HepG2 (cell line): ENCODE measurements around the gene ZNF507. TPM values are rescaled to one million over a fixed set of nuclear protein-coding genes. Genes with fewer than 3 reads are reported as not detected.

Source experiments
- ATAC-seq: fragments of 200-7000 bp; cut with Tn5 transposase; 3 replicates; pipeline ENCODE4 v1.9.1; 2020; ENCODE audit warnings: mild to moderate bottlenecking, moderate library complexity
- BruUV-seq: library from RNA; stranded (reverse); fragments of 400-500 nt; replicated peaks from 2 replicates; lab custom pipeline; 2021; lab: Mats Ljungman, UMichigan
- CTCF ChIA-PET: fragments of 300-600 bp; formaldehyde crosslinking; extraction: SDS; loops from one replicate; lab custom pipeline; 2021; ENCODE audit warnings: low total read pairs, inconsistent platforms, low intra/inter-chr PET ratio; lab: Yijun Ruan, JAX
- POLR2A ChIA-PET: fragments of 350-600 bp; sonication (Branson Sonifier 250); formaldehyde crosslinking; loops from one replicate; lab custom pipeline; 2020; ENCODE audit warnings: antibody characterized with exemption, inconsistent platforms; lab: Yijun Ruan, JAX
- DNase-seq: peaks from one replicate; pipeline ENCODE4 v3.0.0-alpha.2; 2015; ENCODE audit warnings: low spot score
- FAIRE-seq: peaks from 3 replicates; lab custom pipeline; 2011; peaks lifted over from hg19 to GRCh38; lab: Jason Lieb, UNC
- H2AFZ ChIP-seq: one replicate; pipeline ENCODE4 v1.6.1; 2011; ENCODE audit warnings: low read length, inconsistent platforms
- H3K27ac ChIP-seq: fragments of 300-600 bp; 3 replicates; pipeline ENCODE4 v1.8.0; 2011; ENCODE audit warnings: mixed run types, mild to moderate bottlenecking, mixed read lengths, low read length, inconsistent platforms; ENCODE audit not compliant: insufficient read depth; ENCODE audit errors: extremely low read length
- H3K27me3 ChIP-seq, 2 experiments: fragments of 200-600 bp in 1 of 2; 2 replicates in 1 of 2; 3 replicates in 1 of 2; pipeline versions ENCODE4 v1.6.0 to v1.8.0; 2011; ENCODE audit warnings: low read length in 2 of 2, mild to moderate bottlenecking in 2 of 2, moderate library complexity in 2 of 2, inconsistent platforms in 1 of 2; ENCODE audit not compliant: insufficient read depth in 2 of 2, control insufficient read depth in 1 of 2
- H3K36me3 ChIP-seq, 2 experiments: fragments of 200-600 bp in 1 of 2; replicated peaks in 1 of 2; 2 replicates in 1 of 2; 3 replicates in 1 of 2; pipeline versions ENCODE4 v1.5.1 to v1.8.0; 2011; ENCODE audit warnings: low read length in 2 of 2, inconsistent platforms in 1 of 2; ENCODE audit not compliant: insufficient read depth in 2 of 2, control insufficient read depth in 1 of 2
- H3K4me1 ChIP-seq: 2 replicates; pipeline ENCODE4 v1.5.1; 2012; ENCODE audit warnings: low read length, inconsistent platforms; ENCODE audit not compliant: insufficient read depth
- H3K4me2 ChIP-seq: 2 replicates; pipeline ENCODE4 v1.6.0; 2011; ENCODE audit warnings: low read depth, low read length, inconsistent platforms
- H3K4me3 ChIP-seq, 3 experiments: fragments of 200-600 bp in 1 of 3; sonication (generic), shearing (Covaris generic) in 1 of 3; replicated peaks in 1 of 3; 2 replicates each; pipeline ENCODE4 v1.5.1; 2011 to 2016; ENCODE audit warnings: low read length in 3 of 3, inconsistent platforms in 2 of 3, low read depth in 2 of 3, mild to moderate bottlenecking in 2 of 3, control low read depth in 1 of 3, mixed read lengths in 1 of 3; ENCODE audit not compliant: insufficient read depth in 1 of 3
- H3K79me2 ChIP-seq: one replicate; pipeline ENCODE4 v1.6.1; 2011; ENCODE audit warnings: low read length, inconsistent platforms; ENCODE audit not compliant: insufficient read depth
- H3K9ac ChIP-seq: 2 replicates; pipeline ENCODE4 v1.6.0; 2011; ENCODE audit warnings: mild to moderate bottlenecking, low read depth, low read length, inconsistent platforms; ENCODE audit not compliant: insufficient read depth
- H3K9me3 ChIP-seq: 2 replicates; pipeline ENCODE4 v1.5.1; 2012; ENCODE audit warnings: mild to moderate bottlenecking, low read length
- H4K20me1 ChIP-seq: 2 replicates; pipeline ENCODE4 v1.6.0; 2011; ENCODE audit warnings: inconsistent platforms, mild to moderate bottlenecking, low read length, moderate library complexity; ENCODE audit not compliant: insufficient read depth
- HCFC1 ChIP-seq: fragments of 150-350 bp; IDR thresholded peaks from 2 replicates; pipeline ENCODE4 v1.6.1; 2014; ENCODE audit warnings: low read depth, low read length
- IKZF1 ChIP-seq: fragments of 450-650 bp; IDR thresholded peaks from 2 replicates; pipeline ENCODE4 v1.7.1; 2016
- RFX5 ChIP-seq: IDR thresholded peaks from 2 replicates; pipeline ENCODE4 v1.6.1; 2011; ENCODE audit warnings: low read depth, low read length, improper control_type of control experiment
- SAP130 ChIP-seq: IDR thresholded peaks from 2 replicates; pipeline ENCODE4 v1.6.1; 2016; ENCODE audit warnings: low read depth
- STAG1 ChIP-seq: sonication (generic); formaldehyde crosslinking; IDR thresholded peaks from 2 replicates; pipeline ENCODE4 v1.4.0; 2020; ENCODE audit warnings: missing genetic modification reagents
- WGBS: methylation state at CpG from one replicate; pipeline ENCODE4 v1.1.6; 2017; ENCODE audit warnings: low lambda C conversion rate; 5-methylcytosine and 5-hydroxymethylcytosine counted together
- in situ Hi-C: cut with HindIII; loops from 2 replicates; pipeline ENCODE4 v1.10.0; 2017; ENCODE audit warnings: low pct_unique_long_range_greater_than_20kb; ENCODE audit not compliant: extremely low pct_ligation_motif_present
- intact Hi-C: fragments of 100-400 bp; cut with micrococcal nuclease; formaldehyde crosslinking; loops from one replicate; pipeline ENCODE4 v1.10.0; 2022; ENCODE audit not compliant: unreplicated experiment
- polyA plus RNA-seq, 8 experiments: library from polyadenylated mRNA; depleted of rRNA in 3 of 8; stranded (reverse) in 7 of 8; unstranded in 1 of 8; fragments of >200 nt; fragmentation: Illumina TruSeq in 4 of 8; extraction: Trizol in 4 of 8; gene quantifications; 2 replicates each; pipeline versions ENCODE4 v1.2.1 to v1.2.3, GENCODE V29; 2011 to 2016; ENCODE audit warnings: low read depth in 4 of 8, missing spikeins in 1 of 8, mixed read lengths in 1 of 8; ENCODE audit not compliant: insufficient read depth in 1 of 8
- total RNA-seq, 5 experiments: library from RNA; depleted of rRNA; stranded (reverse); fragments of >200 nt; fragmentation: Illumina TruSeq; extraction: Trizol; gene quantifications; 2 replicates each; pipeline ENCODE4 v1.2.3, GENCODE V29; 2016; ENCODE audit warnings: low read depth in 1 of 5
- TF ChIP-seq, protein P1 (sequence below): sonication (generic); formaldehyde crosslinking; IDR thresholded peaks from one replicate; pipeline ENCODE4 v1.5.1; 2020; ENCODE audit warnings: mild to moderate bottlenecking, missing genetic modification reagents; ENCODE audit errors: not compliant biosample characterization
- TF ChIP-seq, protein P2 (sequence below): sonication (generic); formaldehyde crosslinking; IDR thresholded peaks from 2 replicates; pipeline ENCODE4 v1.4.0; 2020; ENCODE audit warnings: missing genetic modification reagents

Gene ZNF507
- total and polyA plus RNA-seq, 2 of the 13 experiments (the other 11 are each of a cell fraction or from before 2014, with no cell fraction given): 7.3 to 10.9 TPM

DNA sequence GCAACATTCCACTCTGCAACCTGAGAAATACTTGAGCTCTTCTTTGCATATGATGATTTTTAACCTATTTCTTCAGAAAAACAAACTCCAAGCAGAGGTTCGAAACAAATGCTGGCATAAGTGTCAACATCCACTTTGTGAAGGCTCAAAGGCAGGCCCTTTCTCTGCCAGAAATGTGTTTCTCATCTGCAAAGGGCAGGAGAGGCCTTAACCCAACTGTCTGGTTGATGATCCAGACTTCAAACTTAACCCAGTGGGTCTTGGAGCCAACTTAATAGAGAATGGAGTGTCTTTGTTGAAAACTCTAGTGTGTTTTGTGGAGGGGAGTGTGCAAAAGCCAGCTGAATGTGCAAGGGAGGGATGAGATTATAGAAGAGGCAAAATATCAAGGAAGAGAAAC is 28.3 kb upstream of the ZNF507 start (continued):
- TF ChIP-seq, protein P1, sequence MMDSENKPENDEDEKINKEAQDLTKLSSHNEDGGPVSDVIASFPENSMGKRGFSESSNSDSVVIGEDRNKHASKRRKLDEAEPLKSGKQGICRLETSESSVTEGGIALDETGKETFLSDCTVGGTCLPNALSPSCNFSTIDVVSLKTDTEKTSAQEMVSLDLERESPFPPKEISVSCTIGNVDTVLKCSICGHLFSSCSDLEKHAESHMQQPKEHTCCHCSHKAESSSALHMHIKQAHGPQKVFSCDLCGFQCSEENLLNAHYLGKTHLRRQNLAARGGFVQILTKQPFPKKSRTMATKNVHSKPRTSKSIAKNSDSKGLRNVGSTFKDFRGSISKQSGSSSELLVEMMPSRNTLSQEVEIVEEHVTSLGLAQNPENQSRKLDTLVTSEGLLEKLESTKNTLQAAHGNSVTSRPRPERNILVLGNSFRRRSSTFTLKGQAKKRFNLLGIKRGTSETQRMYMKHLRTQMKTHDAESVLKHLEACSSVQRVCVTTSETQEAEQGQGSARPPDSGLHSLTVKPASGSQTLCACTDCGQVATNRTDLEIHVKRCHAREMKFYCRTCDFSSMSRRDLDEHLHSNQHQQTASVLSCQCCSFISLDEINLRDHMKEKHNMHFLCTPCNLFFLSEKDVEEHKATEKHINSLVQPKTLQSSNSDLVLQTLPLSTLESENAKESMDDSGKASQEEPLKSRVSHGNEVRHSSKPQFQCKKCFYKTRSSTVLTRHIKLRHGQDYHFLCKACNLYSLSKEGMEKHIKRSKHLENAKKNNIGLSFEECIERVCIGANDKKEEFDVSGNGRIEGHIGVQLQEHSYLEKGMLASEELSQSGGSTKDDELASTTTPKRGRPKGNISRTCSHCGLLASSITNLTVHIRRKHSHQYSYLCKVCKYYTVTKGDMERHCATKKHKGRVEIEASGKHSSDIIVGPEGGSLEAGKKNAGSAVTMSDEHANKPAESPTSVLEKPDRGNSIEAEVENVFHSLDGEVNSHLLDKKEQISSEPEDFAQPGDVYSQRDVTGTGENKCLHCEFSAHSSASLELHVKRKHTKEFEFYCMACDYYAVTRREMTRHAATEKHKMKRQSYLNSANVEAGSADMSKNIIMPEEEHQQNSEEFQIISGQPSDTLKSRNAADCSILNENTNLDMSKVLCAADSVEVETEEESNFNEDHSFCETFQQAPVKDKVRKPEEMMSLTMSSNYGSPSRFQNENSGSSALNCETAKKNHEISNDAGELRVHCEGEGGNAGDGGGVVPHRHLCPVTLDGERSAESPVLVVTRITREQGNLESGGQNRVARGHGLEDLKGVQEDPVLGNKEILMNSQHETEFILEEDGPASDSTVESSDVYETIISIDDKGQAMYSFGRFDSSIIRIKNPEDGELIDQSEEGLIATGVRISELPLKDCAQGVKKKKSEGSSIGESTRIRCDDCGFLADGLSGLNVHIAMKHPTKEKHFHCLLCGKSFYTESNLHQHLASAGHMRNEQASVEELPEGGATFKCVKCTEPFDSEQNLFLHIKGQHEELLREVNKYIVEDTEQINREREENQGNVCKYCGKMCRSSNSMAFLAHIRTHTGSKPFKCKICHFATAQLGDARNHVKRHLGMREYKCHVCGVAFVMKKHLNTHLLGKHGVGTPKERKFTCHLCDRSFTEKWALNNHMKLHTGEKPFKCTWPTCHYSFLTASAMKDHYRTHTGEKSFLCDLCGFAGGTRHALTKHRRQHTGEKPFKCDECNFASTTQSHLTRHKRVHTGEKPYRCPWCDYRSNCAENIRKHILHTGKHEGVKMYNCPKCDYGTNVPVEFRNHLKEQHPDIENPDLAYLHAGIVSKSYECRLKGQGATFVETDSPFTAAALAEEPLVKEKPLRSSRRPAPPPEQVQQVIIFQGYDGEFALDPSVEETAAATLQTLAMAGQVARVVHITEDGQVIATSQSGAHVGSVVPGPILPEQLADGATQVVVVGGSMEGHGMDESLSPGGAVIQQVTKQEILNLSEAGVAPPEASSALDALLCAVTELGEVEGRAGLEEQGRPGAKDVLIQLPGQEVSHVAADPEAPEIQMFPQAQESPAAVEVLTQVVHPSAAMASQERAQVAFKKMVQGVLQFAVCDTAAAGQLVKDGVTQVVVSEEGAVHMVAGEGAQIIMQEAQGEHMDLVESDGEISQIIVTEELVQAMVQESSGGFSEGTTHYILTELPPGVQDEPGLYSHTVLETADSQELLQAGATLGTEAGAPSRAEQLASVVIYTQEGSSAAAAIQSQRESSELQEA (CRISPR knock-in tag): no peak

DNA sequence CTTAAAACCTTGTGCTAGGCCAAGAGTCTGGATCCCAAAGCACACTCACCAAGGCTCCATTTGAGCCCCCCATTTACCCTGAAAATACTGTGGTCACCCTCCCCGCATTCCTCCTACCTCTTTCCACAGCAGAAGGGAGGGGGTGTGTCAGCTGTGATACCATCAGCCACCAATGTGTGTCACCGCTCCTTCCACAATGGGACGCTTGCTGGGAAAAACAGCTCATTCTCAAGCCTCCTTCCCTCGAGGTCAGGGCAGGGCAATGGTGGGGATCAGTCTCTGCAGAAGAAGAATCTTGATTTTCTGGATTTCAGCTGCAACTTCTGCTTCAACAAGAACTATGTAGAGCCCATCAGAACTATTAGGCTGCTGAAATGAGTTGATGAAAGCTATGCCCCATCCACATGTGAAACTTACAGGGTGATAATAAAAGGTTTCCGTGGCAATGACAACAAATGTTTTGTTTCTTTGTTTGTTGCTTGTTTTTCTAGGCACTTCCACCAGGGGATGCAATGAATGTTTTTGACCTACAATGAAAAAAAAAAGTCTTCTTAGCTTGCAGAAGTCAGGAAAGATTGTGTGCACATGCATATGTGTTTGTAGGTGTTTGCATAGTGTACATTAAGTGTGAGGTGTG is 26.4 kb upstream of the ZNF507 start:
- no peak overlapping the region for H3K4me3 ChIP-seq
- no peaks in the 10 kb centered on the region for H3K27me3 ChIP-seq
- H3K27ac ChIP-seq: no peak overlapping the region
- ATAC-seq (peak; percentile 87), FAIRE-seq (peak; percentile 57), DNase-seq (no peak)
- no peaks in the 10 kb centered on the region for H3K79me2 ChIP-seq
- no TSS peak for BruUV-seq
- no peaks in the 10 kb centered on the region for H3K4me1 ChIP-seq
- intact Hi-C loops (loop anchor here (5.0 kb wide), 1 partner anchor 188 kb away; no protein-coding TSS in a partner anchor), in situ Hi-C loops (no loop called here)
- no peak overlapping the region for H2AFZ ChIP-seq
- H3K4me2 ChIP-seq: no peak overlapping the region
- H3K9ac ChIP-seq: no peak overlapping the region
- no peaks in the 10 kb centered on the region for H4K20me1 ChIP-seq
- CTCF ChIA-PET: interaction anchor here (0.8 kb wide), 1 partner anchor 59 kb away, joined by 3 read pairs; no protein-coding TSS in a partner anchor
- no peaks in the 10 kb centered on the region for H3K9me3 ChIP-seq
- WGBS: 6% methylated on average over 5 of the region's 5 CpGs
- H3K36me3 ChIP-seq: no peaks in the 10 kb centered on the region
- POLR2A ChIA-PET: interaction anchor here (0.5 kb wide), 1 partner anchor 18 kb away, joined by 3 read pairs; no protein-coding TSS in a partner anchor
- TF ChIP-seq STAG1 (peak; percentile 46), SAP130 (CRISPR knock-in tag) (0 out of 2 replicates have a peak, but pooled peaks have one; percentile 15), RFX5 (no peak), IKZF1 (no peak), HCFC1 (no peak)
- TF ChIP-seq, protein P2, sequence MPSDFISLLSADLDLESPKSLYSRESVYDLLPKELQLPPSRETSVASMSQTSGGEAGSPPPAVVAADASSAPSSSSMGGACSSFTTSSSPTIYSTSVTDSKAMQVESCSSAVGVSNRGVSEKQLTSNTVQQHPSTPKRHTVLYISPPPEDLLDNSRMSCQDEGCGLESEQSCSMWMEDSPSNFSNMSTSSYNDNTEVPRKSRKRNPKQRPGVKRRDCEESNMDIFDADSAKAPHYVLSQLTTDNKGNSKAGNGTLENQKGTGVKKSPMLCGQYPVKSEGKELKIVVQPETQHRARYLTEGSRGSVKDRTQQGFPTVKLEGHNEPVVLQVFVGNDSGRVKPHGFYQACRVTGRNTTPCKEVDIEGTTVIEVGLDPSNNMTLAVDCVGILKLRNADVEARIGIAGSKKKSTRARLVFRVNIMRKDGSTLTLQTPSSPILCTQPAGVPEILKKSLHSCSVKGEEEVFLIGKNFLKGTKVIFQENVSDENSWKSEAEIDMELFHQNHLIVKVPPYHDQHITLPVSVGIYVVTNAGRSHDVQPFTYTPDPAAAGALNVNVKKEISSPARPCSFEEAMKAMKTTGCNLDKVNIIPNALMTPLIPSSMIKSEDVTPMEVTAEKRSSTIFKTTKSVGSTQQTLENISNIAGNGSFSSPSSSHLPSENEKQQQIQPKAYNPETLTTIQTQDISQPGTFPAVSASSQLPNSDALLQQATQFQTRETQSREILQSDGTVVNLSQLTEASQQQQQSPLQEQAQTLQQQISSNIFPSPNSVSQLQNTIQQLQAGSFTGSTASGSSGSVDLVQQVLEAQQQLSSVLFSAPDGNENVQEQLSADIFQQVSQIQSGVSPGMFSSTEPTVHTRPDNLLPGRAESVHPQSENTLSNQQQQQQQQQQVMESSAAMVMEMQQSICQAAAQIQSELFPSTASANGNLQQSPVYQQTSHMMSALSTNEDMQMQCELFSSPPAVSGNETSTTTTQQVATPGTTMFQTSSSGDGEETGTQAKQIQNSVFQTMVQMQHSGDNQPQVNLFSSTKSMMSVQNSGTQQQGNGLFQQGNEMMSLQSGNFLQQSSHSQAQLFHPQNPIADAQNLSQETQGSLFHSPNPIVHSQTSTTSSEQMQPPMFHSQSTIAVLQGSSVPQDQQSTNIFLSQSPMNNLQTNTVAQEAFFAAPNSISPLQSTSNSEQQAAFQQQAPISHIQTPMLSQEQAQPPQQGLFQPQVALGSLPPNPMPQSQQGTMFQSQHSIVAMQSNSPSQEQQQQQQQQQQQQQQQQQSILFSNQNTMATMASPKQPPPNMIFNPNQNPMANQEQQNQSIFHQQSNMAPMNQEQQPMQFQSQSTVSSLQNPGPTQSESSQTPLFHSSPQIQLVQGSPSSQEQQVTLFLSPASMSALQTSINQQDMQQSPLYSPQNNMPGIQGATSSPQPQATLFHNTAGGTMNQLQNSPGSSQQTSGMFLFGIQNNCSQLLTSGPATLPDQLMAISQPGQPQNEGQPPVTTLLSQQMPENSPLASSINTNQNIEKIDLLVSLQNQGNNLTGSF: no peak
